HG03103 (cell line): Measurements from ENCODE around the gene MMADHC.
"Not testable (repeated sequence)": the region's sequence is repeated elsewhere in the genome, so short reads cannot be mapped to it uniquely, and the experiment has no call there.

ENCODE experiments used
- ATAC-seq: cut with Tn5 transposase; IDR thresholded peaks from one replicate; pipeline ENCODE4 v1.9.1; 2021; ENCODE audit warnings: low read depth; ENCODE audit not compliant: unreplicated experiment

Gene MMADHC

GRCh38 chr2:149595056-149595963 lies 7.7 kb upstream of the MMADHC start:
- no peak for ATAC-seq

- no peak for ATAC-seq
Observed at GRCh38 chr2:149594411-149594810, 6.8 kb upstream of the MMADHC start.

GRCh38 chr2:149587950-149588487 lies 444 bp upstream of the MMADHC start:
- ATAC-seq: peak; percentile 24

GRCh38 chr2:149586898-149587219 lies 716 bp downstream of the MMADHC start:
- ATAC-seq: no peak

DNA sequence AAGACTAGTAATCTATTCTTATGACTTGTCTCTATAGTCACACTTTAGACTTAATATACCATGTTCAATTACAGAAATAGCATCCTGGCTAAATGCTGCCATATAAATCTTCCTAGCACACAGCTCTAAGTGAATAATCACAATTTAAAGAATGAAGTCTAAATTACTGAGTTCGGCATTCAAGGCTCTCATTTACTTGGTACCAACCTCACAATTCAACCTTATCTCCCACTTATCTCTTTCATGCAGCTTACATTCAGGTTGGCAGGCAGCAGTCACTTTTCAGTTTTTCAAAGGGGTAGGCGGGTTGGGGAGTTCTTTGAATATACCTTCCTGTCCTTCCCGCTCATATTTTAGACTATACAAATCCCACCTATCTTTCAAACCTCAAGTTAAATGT lies 1.5 kb downstream of the MMADHC start:
- no peak for ATAC-seq

GRCh38 chr2:149585166-149585885 lies 2.2 kb downstream of the MMADHC start:
- no peak for ATAC-seq

DNA sequence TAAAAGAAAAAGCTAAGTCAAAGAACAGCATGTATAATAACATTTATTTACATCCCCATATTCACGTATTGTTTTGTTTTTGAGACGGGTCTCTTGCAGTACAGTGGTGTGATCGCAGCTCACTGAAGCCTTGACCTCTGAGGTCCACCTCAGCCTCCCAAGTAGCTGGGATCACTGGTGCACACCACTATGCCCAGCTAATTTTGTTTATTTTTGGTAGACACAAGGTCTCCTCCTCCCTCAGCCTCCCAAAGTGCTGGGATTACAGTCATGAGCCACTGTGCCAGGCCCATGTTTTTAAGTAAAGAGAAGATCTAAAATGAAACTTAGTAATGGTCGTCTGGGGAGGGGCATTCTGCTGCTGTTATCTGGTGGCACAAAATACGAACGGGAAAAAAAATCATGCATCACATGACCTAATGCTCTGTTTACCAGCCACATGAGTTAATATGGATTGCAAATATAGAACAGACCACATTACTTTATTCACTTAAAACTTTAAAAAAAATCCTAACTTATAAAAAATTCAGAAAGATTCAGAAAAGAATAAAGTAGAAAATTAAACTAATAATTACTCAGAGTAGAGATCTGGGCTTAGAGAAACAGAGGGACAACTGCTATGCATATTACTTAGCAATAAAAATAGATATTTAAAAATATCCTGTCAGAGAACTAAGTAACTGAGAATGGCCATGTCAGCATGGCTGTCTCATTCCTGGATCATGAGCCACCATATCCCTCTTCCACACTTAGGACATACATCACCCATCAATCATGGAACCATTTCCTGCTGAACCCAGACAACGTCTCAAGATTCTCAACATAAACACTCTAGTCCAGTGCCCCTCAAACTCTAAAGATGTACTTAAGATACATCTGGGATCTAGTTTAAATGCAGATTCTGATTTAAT lies 7.3 kb downstream of the MMADHC start:
- ATAC-seq: no peak

GRCh38 chr2:149577269-149577668 lies 10.3 kb downstream of the MMADHC start:
- ATAC-seq: no peak

- ATAC-seq: no peak
Observed at GRCh38 chr2:149575752-149576151, 11.8 kb downstream of the MMADHC start.

- ATAC-seq: no peak
Observed at GRCh38 chr2:149575277-149575676, 12.3 kb downstream of the MMADHC start.

GRCh38 chr2:149573760-149574159 lies 13.8 kb downstream of the MMADHC start:
- no peak for ATAC-seq

GRCh38 chr2:149572102-149572953 lies 15.2 kb downstream of the MMADHC start:
- ATAC-seq: no peak

DNA sequence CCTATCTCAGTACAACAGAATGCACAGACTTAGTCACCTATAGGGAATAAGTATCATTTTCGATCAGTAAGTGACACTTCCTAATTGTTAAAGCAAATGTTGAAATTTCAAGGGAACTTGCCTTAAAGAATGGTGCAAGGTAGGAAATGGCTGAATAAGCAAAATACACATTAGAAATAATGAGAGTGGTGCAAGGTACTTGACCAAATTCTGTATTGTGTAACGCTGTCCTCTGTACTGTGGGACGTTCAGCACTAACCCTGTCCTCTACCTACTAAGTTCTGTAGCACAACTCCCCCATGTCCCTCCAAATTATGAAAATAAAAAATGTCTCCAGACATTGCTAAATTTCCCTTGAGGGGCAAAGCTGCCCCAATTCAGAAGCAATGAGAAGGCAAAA lies 19.4 kb downstream of the MMADHC start:
- no peak for ATAC-seq

- ATAC-seq: no peak
Observed at GRCh38 chr2:149566652-149567051, 20.9 kb downstream of the MMADHC start.

DNA sequence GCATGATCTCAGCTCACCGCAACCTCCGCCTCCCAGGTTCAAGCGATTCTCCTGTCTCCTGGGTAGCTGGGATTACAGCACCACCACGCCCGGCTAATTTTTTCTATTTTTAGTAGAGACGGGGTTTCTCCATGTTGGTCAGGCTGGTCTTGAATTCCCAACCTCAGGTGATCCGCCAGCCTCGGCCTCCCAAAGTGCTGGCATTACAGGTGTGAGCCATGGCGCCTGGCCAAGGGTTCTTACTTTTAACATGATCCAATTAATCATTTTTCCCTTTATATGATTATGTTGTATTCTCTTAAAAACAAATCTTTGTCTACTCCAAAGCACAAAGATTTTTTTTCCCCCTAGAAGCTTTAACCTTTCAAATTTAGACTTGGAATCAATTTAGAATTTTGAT lies 21.9 kb downstream of the MMADHC start:
- not testable (repeated sequence) for ATAC-seq

DNA sequence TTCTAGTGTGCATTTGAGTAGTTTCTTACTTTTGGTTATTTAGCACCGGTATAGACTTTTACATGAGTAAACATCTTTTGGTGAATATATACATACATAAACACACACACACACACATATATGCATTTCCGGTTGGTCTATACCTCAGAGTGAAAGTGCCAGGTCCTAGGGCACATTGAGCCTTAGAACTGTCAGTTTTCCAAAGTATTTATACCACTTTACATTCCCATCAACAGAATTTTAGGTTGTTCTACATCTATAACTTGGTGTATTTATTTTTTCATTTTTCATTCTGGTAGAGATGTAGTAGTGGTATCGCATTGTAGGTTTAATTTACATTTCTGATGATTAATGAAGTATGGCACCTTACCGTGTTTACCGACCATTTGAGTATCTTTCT lies 22.6 kb downstream of the MMADHC start:
- ATAC-seq: no peak

DNA sequence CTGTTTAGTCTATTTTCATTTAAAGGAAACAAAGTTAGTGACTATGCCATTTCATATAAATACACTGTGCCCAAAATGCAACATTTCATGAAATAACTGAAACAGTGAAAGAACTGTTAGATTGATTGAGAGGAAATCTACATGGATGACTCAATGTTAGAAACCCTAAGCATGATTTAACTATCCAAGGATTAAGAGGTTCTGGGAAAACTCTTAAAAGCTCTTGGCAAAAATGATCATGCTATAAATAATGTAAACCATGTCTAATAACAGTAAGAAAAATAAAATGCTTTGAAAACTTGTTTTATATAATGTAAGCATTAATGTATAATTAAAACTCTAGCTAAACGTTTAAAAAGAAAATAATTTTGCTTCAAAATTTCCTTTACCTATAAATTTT lies 23.5 kb downstream of the MMADHC start:
- ATAC-seq: no peak

DNA sequence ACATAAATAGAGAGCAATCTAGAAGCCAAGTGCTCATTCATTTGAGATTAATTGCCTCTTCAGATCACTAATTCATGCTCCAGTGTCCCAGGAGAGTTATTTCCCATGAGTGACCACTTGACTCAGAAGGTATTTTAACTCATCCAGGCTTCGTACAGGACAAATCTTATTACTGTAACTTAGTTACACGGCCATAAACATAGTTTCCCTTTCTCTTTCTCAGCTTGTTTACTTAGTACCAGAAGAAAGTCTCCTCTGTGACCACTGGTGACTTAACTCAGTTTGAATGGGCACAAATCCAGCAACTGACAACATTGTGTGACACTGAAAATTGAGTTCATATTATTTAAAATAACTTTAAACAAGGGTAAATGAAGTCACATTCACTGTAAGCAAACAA lies 25.3 kb downstream of the MMADHC start:
- peak; percentile 61 for ATAC-seq

GRCh38 chr2:149561309-149561926 lies 26.2 kb downstream of the MMADHC start:
- ATAC-seq: no peak
